GM18505 (cell line): ENCODE measurements around the gene CLHC1.
"Not testable (repeated sequence)": the region's sequence is repeated elsewhere in the genome, so short reads cannot be mapped to it uniquely, and the experiment has no call there.

ENCODE experiments used
- ATAC-seq: cut with Tn5 transposase; IDR thresholded peaks from one replicate; pipeline ENCODE4 v1.9.1; 2021; ENCODE audit not compliant: unreplicated experiment
- POLR2A ChIP-seq: IDR thresholded peaks from 4 replicates; pipeline ENCODE4 v1.6.1; 2011; ENCODE audit warnings: borderline replicate concordance; ENCODE audit not compliant: insufficient read depth, insufficient read length; ENCODE audit errors: extremely low read depth

CLHC1 gene

DNA sequence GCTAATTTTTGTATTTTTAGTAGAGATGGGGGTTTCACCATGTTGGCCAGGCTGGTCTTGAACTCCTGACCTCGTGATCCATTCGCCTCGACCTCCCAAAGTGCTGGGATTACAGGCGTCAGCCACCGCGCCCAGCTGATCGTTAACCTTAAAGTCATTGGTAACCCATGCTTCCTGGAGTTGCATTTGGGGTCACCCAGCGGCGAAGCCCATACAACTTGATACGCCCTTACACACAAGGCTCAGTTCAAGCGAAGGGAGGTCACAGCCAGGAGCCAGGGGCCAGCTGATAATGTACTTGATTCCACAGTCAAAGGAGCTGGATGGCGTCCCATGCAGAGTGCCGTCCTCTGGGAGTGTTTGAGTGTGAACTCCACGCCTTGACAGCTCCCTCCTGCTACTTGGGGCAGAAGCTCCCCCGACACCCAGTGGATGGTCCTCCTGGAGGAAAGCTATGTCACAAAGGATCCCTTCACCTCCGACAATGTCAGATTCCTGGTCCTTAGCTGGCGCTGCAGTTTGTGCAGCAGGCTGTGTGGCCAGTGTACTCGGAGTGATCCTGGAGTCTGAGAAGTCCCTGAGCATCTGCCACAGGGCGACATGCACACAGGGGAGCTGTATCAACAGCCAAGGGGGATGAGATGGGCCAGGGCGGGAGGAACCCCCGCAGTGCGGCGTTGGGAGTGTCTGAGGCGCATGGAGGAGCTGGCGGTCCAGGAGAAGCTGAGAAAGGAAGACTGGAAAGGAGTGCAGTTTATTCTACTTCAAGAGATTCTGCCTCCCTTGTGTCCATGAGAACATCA, 7.9 kb downstream of the CLHC1 start:
- no peak for TF ChIP-seq POLR2A
- no peak for ATAC-seq

- no peak for ATAC-seq
- no peak for TF ChIP-seq POLR2A
Measured at GRCh38 chr2:55213822-55214221, 18.3 kb downstream of the CLHC1 start.

GRCh38 chr2:55204950-55205349, 27.1 kb downstream of the CLHC1 start:
- no peak for ATAC-seq
- no peak for TF ChIP-seq POLR2A

DNA sequence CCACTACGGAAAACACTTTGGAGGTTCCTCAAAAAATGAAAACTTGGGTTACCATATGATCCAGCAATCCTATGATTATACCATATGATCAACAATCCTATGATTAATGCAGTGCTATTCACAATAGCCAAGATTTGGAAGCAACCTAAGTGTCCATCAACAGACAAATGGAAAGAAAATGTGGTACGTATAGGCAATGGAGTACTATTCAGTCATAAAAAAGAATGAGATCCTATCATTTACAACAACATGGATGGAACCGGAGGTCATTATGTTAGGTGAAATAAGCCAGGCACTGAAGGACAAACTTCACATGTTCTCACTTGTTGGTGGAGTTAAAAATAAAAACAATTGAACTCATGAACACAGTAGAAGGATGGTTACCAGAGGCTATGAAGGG, 27.6 kb downstream of the CLHC1 start:
- no peak for TF ChIP-seq POLR2A
- ATAC-seq: no peak

DNA sequence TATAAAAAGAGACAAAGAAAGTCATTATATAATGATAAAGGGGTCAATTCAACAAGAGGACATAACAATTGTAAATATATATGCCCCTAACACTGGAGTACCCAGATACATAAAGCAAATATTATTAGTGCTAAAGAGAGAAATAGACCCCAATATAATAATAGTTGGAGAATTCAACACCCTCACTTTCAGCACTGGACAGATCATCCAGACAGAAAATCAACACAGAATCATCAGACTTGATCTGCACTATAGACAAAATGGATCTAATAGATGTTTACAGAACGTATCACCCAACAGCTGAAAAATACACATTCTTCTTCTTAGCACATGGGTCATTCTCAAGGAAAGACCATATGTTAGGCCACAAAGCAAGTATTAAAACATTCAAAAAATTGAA, 31.7 kb downstream of the CLHC1 start:
- no peak for TF ChIP-seq POLR2A
- ATAC-seq: no peak

GRCh38 chr2:55196526-55196925, 35.6 kb downstream of the CLHC1 start:
- no peak for ATAC-seq
- TF ChIP-seq POLR2A: no peak

- not testable (repeated sequence) for ATAC-seq
Measured at GRCh38 chr2:55191888-55192287, 40.2 kb downstream of the CLHC1 start.

- ATAC-seq: not testable (repeated sequence)
Measured at GRCh38 chr2:55186837-55187236, 45.3 kb downstream of the CLHC1 start.

DNA sequence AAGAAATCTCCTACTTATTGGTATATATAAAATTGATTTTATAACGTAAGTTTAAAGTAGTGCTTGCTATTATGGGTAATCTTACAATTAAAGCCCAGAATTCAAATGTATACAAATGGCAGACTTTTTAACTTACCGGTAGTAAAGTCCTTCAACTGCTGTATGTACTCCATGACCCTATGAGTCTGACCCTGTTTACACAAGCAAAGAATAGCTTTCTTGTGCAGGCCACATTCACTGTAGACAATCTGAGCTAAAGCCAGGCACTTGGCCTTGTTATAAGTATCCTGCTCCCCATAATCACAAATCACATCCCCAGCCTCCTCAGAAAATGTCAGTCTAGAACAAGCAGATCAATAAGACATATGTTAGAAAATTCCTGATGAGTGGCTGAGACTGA, 51.7 kb downstream of the CLHC1 start:
- no peak for ATAC-seq
- TF ChIP-seq POLR2A: no peak

GRCh38 chr2:55176094-55176415, 56.0 kb downstream of the CLHC1 start:
- no peak for ATAC-seq
- TF ChIP-seq POLR2A: no peak

DNA sequence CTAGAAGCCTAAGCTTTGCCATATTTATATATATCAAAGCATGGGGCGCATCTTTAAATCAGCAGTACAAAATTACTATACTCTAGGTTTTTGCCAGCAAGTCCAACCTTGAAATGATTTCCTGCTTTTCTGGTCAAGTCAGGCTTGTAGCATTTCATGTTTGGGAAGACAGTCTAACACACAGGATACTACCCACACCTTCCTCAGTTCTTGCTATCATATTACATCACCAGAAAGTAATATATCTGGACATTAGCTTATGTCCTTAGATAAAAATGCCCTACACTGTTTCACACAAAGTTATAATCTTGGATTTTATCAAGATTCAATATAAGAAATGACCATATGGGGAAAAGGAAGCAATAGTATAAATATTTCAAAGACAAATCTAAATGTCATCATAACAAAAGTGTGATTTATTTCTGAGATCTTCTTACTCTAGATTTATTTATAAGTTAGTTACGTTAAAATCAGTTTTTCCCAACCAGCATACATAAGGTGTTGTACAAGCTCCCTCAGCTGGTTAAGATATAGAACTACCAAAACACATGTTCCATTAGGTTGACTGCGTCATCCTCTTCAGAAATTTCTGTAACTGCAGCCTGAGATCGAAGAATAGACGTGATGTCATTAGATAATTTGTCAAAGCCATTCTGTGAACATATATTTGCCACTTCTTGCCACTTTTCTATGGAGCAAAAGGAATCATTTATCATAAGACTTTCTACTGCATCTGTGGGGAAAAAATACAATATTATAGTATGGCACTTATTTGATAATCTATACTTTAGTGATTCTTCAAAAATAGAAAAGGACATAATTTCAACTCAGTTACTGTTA, 56.6 kb downstream of the CLHC1 start:
- ATAC-seq: no peak

GRCh38 chr2:55173438-55174054, 58.5 kb downstream of the CLHC1 start:
- ATAC-seq: no peak
- TF ChIP-seq POLR2A: no peak

More for the DNA sequence above, 56.6 kb downstream of the CLHC1 start:
- TF ChIP-seq POLR2A: no peak

GRCh38 chr2:55169915-55170314, 62.2 kb downstream of the CLHC1 start:
- no peak for ATAC-seq
- no peak for TF ChIP-seq POLR2A

GRCh38 chr2:55169359-55169758, 62.7 kb downstream of the CLHC1 start:
- ATAC-seq: no peak
- TF ChIP-seq POLR2A: no peak

DNA sequence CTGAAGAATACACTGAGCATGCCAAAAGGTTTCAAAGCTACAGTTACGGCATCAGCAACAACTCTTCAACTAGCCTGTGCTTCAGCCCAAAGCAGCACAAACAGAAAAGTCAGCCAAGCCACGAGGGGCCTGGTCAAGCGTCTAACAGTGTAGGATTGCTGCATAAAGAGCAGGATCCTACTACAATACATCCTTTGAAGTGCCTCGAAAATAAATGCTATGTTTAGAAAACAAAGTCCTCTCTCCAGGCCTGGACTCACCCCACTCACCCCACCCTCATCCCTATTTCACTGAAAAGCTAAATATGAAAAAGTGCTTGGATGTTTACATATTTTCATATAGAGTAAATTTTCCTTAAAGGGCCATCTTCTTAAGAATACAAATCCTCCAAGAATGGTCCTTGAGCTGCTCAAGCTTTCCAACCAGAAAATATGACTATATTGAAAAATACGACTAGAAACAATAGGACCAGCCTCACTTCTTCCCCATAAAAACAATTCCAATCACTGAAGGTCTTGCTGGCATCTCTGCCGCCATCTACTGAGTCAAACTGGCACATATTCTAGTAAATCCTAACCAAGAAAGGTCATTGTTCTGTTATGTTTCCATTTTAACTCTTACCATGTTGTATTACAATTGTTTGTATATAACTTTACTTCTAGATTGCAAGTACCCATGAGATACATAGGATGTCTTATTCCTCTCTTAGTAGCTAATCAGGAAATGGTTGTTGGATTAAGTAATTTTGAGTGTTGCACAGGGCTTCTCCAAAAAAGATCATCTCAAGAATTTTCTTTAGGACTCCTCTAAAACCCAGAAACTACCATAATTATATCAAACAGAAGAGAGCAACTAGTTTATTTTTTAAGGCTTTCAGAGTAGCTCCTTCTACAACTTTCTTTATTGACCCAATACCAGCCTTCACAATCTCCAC, 63.6 kb downstream of the CLHC1 start:
- TF ChIP-seq POLR2A: no peak
- ATAC-seq: no peak
